GM23248 (cell line): ENCODE measurements around the gene ATIC.

Experiments
- EZH2 ChIP-seq: fragments of 200-600 bp; sonication (generic); IDR thresholded peaks from 2 replicates; pipeline ENCODE4 v1.6.1; 2018; ENCODE audit warnings: antibody characterized with exemption, mild to moderate bottlenecking; ENCODE audit not compliant: insufficient read depth, poor library complexity, severe bottlenecking
- EZH2phosphoT487 ChIP-seq: fragments of 200-600 bp; sonication (generic); IDR thresholded peaks from 2 replicates; pipeline ENCODE4 v1.6.1; 2018; ENCODE audit warnings: antibody characterized with exemption, moderate library complexity, mild to moderate bottlenecking, low read depth; ENCODE audit not compliant: insufficient read depth

- TF ChIP-seq EZH2 (no peak), EZH2phosphoT487 (no peak)
Measured at GRCh38 chr2:215338883-215339679, 27.2 kb downstream of the ATIC start.
